NCI-H2029 treated with DMSO at 0.1 percent for 48 hours (cell line): Measurements from ENCODE around the gene SV2B.

ENCODE experiments used
- DNase-seq: peaks from one replicate; lab custom pipeline; 2025; lab: John Stamatoyannopoulos, UW

The SV2B gene

DNA sequence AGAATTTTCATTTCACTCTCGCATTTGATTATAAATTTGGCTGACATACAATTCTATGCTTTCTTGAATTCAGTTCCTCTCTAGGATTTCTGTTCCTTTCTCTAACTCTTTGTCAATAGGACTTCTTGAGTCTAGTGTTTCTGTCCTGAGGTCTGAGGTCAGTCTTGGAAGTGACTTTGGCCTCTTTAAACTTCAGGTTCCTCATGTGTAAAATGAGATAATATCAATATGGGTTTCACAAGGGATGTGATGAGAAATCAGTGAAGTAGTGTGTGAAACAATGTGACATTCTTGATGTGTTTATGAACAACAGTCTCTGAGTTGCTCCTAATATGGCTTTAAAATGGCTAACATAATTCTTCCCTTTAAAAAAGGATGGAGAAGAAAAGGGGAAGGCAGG lies 92.2 kb downstream of the SV2B start:
- DNase-seq = no peak

GRCh38 chr15:91192690-91193377 lies 92.8 kb downstream of the SV2B start:
- no peak for DNase-seq

DNA sequence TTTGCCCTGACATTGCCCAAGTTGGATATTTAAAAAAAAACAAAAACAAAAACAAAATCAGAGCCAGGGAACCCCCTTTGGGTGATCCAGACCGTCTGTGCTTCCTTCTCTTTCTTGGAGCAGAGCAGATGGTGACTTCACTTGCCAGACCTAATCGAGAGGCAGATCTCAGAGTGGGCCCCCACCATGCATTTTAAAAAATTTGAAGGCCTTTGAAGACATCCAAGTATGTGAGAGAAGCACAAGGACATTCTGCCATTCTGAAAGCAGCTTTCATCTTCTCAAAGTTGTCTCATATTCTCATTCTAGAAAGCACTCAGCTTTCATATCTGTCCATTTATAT lies 93.3 kb downstream of the SV2B start:
- DNase-seq = no peak

GRCh38 chr15:91196127-91196526 lies 96.1 kb downstream of the SV2B start:
- no peak for DNase-seq

DNA sequence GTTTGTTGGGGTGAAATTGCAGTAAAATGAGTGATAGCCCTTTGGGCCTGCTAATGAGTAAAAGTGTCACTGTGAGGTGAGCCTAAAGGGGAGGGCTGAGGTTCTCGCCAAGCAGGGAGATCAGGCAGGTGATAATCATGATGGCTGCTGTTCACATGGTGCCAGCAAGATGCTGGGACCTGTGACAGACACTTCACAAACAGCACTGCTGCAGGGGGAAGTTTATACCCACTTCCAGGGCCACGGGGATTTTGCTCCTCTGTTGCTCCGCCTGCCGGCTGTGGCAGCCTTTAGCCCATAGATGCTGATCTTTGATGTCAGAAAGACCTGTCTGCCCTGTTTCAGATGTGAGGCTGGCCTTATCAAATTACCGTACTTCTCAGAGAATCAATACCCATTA lies 96.7 kb downstream of the SV2B start:
- no peak for DNase-seq

DNA sequence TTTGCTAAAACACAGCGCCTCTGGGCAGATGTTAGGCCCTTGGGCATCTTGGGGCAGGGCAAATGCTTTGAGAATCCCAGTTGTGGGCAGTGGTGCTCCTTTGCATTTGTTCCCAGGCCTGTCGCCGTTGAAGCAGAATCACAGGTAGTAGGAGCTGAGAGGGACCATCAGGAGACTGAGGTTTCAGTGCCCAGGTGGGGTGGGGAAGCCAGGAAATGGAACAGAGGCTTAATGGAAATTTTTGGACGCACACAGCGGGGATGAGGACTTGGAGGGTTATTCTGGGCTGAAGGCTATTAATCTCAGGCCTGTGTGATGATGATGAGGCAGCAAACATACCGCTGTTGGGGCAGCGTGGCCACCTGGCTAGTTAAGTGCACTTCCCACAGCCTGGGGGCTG lies 99.5 kb downstream of the SV2B start:
- no peak for DNase-seq

- no peak for DNase-seq
These were observed 100.2 kb downstream of the SV2B start for GRCh38 chr15:91200101-91200754.

GRCh38 chr15:91202510-91203102 lies 102.5 kb downstream of the SV2B start:
- DNase-seq = no peak

DNA sequence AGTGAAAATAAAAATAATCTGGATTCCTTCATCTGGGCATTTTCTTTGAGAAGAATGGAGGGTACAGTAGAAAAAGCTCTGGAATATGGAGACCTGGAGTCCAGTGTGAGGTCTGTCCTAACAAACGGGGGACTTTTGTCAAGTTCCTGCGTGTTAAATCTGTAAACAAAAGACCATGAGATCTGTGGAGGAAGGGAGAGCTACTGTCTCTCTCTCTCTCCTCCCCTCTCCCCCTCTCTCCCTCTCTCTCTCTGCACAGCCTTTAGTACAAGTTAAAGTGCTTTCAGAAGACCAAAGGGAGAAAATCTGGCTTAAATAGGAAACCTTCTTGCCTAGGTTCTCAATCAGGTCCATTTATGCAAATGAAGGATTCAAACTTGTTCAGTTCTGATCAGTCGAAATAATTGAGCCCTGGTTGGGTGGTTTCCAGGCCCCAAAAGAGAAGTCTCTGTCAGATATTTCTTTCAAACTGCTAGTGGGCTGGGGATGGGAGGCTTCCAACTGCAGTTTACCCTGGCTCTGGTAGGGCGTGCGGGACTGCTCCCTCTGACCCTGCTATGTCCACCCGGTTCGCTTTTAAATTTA lies 103.7 kb downstream of the SV2B start:
- no peak for DNase-seq

DNA sequence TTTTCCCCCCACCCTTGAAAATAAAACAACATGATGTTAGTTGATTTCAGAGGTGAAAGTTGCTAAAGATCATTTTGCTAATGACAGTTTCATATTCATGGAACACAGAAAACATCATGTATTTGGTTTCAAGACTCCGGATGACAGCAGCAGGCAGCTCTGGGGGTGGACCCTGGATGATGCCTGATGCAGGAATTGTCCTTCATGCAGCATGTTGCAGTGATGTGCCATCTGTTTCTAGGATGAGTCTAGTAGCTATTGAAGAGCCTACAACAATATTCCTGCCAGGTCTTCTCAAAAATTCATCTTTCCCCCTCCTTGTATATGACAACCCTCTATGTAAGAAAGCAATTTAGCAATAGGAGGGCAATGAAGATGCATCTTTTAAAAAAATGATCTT lies 108.3 kb downstream of the SV2B start:
- DNase-seq = no peak

GRCh38 chr15:91209318-91209717 lies 109.3 kb downstream of the SV2B start:
- DNase-seq = no peak

- no peak for DNase-seq
These were observed 109.7 kb downstream of the SV2B start for GRCh38 chr15:91209726-91210125.

DNA sequence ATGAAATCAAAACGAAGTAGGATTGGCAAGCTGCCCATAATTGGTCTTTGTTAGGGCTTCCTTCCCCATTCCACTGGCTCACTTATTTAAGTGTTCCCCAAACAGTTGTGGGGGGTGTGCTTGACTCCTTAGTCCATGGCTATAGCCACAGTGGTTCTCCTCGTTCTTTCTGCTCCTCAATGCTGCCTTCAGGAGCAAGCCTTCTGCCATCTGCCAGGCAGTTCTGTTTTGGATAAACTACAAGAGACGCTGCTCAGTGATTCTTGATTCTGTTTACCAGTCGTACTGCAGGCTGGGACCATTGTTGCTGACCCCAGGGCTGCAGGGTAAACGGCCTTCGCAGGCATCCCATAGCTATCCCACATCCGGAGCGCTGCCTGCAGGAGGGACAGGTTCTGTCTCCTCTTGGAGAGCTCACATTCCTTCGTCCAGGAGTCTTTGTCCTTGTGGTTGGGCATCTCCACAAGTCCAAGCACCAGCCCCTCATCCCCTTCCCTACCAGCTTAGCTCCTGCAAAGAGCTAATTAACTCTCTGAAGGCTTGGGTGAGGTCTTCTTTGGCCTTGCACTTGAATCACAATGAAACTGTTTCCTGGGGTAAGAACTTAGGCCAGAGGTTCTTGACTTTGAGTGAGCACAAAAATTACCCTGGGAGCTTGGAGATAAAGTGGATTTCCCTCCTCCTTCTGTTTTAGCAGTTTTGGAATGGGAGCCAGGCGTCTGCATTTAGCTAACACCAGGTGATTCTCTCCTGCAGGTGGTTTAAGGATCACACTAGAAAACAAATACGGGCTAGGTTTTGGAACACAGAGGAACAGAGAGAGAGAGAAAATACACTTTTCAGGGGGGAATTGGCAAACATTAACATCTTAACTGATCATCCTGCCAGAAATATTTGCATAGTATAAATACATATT lies 114.9 kb downstream of the SV2B start:
- DNase-seq = no peak

DNA sequence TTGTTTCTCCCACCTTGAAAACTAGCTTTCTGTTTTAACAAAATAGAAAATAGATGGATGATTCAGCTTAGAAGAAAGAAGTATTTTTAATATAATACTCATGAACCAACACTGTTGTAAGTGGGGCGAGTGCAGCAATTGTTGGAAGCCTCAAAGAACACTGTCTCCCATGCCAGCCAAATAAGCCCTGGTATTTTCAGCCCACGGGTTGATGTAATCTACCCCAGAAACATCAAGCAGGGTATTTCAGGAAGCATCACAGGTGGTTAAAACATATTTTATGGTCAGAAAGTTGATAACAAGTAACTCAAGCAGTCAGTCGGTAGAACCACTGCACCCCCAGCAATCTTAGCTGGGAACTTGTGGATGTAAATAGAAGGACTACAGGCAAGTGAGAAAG lies 115.9 kb downstream of the SV2B start:
- no peak for DNase-seq

DNA sequence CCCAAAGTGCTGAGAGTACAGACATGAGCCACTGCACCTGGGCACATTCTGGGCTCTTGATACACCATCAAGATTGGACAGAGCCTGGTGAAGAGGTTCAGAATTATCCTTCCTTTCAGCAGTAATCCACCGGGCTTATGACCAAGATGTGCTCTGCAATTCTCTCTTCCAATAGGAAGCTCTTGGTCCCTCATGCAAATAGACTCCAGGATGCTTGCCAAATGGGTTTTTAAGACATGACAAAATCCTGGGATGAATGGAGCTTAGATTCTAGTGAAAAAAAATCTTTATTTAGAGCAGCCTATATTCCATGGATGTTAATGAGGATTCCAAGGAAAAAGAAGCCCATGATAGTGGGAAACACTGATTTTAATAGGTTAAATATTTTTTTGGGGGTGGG lies 119.1 kb downstream of the SV2B start:
- DNase-seq = no peak

GRCh38 chr15:91222052-91222451 lies 122.0 kb downstream of the SV2B start:
- DNase-seq = no peak

DNA sequence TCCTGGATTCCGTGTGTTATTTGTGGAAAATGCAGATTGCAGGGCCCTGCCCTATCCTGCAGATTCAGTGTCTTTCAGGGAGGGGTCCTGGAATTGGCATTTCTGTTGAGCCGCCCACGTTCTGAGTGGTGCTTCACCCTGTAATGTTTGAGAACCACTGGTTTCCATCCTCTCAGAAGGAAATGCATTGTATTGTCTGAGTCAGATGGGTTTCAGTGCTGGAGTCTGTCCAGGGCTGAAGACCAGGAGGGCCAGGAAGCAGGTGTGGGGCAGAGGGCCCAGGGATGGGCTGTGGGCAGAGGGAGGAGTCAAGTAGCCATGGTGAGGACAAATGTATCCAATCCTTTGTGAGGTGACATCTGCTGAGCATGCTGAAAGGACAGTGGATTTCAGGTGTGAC lies 123.8 kb downstream of the SV2B start:
- peak; percentile 84 for DNase-seq

DNA sequence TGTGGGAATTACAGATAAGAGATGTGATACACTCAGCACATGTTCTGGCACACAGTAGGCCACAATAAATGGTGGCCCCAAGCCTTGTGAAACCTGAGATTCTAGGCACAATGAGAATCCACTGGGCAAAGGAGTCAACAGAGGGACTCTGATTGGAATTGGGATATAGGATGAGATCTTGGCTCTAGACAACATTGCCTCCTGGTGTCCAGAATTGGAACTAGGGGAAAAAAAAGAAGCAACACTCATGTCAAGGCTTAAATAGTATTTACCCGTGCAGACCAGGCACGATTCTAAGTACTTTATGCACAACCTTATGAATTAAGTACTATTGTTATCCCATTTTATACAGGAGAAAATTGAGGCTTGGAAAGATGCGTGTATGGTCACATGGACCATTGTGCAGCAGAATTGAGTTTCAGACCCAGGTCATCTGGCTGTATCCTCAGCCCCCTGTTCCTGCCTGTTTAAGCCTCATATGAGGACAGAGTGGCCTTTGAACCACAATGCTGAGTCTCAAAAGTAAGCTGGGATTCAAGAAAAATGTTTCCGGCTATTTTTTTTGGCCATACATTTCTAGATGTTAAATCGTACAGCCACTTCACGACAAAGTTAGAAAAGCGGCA lies 124.8 kb downstream of the SV2B start:
- DNase-seq = peak; percentile 39

GRCh38 chr15:91225741-91226140 lies 125.7 kb downstream of the SV2B start:
- no peak for DNase-seq

DNA sequence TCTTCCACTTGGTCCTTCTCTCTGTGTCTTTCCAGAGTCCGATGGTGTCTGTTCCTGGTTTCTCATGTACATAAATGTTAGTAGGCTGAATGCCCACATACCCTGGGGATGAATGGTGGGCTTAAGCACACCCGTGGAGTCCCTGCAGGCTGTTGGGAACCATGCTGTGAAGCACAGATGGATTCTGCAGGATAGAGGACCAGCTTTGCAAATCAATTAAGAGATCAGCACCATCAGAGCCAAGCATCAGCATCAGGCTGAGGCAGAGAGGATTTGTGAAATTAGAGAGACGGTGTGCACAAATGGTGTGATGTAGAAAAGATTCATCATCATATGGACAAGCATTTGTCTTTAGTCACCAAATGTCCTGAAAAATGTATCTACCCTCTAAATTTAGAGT lies 127.1 kb downstream of the SV2B start:
- DNase-seq = no peak

- no peak for DNase-seq
These were observed 127.7 kb downstream of the SV2B start for GRCh38 chr15:91227766-91228165.

GRCh38 chr15:91228383-91228782 lies 128.3 kb downstream of the SV2B start:
- DNase-seq = no peak
